Endothelial cell of umbilical vein (primary cell): Measurements from ENCODE around the gene TYK2.

Source experiments
- GATA2 ChIP-seq: IDR thresholded peaks from 2 replicates; pipeline ENCODE4 v1.7.0; 2011; ENCODE audit warnings: low read depth, mild to moderate bottlenecking, moderate library complexity, mixed read lengths, low read length; ENCODE audit not compliant: insufficient read length, insufficient read depth
- JUN ChIP-seq: IDR thresholded peaks from 2 replicates; pipeline ENCODE4 v1.6.1; 2011; ENCODE audit warnings: borderline replicate concordance, low read depth; ENCODE audit not compliant: insufficient read length, insufficient read depth
- POLR2A ChIP-seq: IDR thresholded peaks from 2 replicates; pipeline ENCODE4 v1.6.1; 2012; ENCODE audit warnings: low read depth, mild to moderate bottlenecking, control low read depth, low read length
- POLR2AphosphoS5 ChIP-seq: IDR thresholded peaks from 2 replicates; pipeline ENCODE4 v1.6.1; 2012; ENCODE audit warnings: low read depth, mild to moderate bottlenecking, control low read depth, low read length, moderate library complexity; ENCODE audit not compliant: insufficient read depth
- TF ChIP-seq, protein P1 (sequence below), 2 donors: IDR thresholded peaks; 1 replicate in 1 of 2; 2 replicates in 1 of 2; pipeline ENCODE4 v1.5.1; 2011; ENCODE audit warnings: low read length in 2 of 2, mild to moderate bottlenecking in 2 of 2, moderate library complexity in 2 of 2, control low read depth in 1 of 2, inconsistent platforms in 1 of 2, low read depth in 1 of 2; ENCODE audit not compliant: insufficient read depth in 1 of 2; ENCODE audit errors: extremely low read depth in 1 of 2
- TF ChIP-seq, protein P2 (sequence below): IDR thresholded peaks from 2 replicates; pipeline ENCODE4 v1.6.1; 2011; ENCODE audit not compliant: insufficient read depth, insufficient read length

DNA sequence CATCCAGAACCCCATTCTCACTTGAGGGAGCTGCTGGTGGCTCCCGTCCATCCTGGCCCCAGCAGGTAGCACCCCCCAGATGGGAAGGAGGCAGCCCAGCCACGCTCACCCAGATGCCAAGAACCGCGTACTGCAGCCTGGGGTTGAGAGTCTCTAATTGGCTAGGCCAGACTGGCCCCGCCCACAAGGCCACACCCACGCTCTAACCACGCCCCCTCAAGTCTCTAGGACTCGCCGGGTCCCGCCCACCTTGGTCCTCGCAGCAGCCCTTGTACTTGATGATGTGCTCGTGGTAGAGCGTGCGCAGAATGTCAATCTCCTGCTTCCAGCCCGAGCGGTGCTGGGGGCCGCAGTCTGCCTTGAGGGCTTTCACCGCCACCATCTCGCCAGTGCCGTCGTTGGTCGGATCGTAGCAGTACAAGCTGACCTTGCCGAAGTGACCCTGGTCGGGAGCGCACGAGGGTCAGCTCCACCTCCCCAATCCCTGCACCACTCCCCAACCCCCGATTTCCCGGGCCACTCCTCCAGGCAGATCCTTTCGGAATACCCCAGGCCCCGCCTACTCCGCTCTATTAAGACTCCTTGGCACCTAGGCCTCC, 26.5 kb downstream of the TYK2 start:
- TF ChIP-seq, protein P1, sequence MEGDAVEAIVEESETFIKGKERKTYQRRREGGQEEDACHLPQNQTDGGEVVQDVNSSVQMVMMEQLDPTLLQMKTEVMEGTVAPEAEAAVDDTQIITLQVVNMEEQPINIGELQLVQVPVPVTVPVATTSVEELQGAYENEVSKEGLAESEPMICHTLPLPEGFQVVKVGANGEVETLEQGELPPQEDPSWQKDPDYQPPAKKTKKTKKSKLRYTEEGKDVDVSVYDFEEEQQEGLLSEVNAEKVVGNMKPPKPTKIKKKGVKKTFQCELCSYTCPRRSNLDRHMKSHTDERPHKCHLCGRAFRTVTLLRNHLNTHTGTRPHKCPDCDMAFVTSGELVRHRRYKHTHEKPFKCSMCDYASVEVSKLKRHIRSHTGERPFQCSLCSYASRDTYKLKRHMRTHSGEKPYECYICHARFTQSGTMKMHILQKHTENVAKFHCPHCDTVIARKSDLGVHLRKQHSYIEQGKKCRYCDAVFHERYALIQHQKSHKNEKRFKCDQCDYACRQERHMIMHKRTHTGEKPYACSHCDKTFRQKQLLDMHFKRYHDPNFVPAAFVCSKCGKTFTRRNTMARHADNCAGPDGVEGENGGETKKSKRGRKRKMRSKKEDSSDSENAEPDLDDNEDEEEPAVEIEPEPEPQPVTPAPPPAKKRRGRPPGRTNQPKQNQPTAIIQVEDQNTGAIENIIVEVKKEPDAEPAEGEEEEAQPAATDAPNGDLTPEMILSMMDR (IDR thresholded peaks at IDR 0.05; ENCODE audit: extremely low read depth in 1 of 2, insufficient read depth in 1 of 2, low read depth in 1 of 2, low read length in 2 of 2) = no peak
- TF ChIP-seq POLR2AphosphoS5 (no peak), GATA2 (no peak), JUN (no peak), POLR2A (no peak)
- TF ChIP-seq, protein P2, sequence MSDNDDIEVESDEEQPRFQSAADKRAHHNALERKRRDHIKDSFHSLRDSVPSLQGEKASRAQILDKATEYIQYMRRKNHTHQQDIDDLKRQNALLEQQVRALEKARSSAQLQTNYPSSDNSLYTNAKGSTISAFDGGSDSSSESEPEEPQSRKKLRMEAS = no peak
